Endometrium (tissue), 2 donors: ENCODE results near the gene GCN1.

ENCODE experiments used
- FAIRE-seq: peaks from 2 replicates; lab custom pipeline; 2012; peaks lifted over from hg19 to GRCh38; lab: Jason Lieb, UNC
- donor health status: control.
- donor health status: control.

GCN1 gene

GRCh38 chr12:120139958-120140357 lies 54.6 kb downstream of the GCN1 start:
- no peak for FAIRE-seq

- FAIRE-seq: no peak
Observed at GRCh38 chr12:120138366-120138765, 56.1 kb downstream of the GCN1 start.

- no peak for FAIRE-seq
Observed at GRCh38 chr12:120137833-120138232, 56.7 kb downstream of the GCN1 start.

- no peak for FAIRE-seq
Observed at GRCh38 chr12:120136093-120136770, 58.3 kb downstream of the GCN1 start.

- no peak for FAIRE-seq
Observed at GRCh38 chr12:120134307-120134980, 60.1 kb downstream of the GCN1 start.

GRCh38 chr12:120132863-120133385 lies 61.6 kb downstream of the GCN1 start:
- FAIRE-seq: no peak

- no peak for FAIRE-seq
Observed at GRCh38 chr12:120132054-120132836, 62.3 kb downstream of the GCN1 start.

- no peak for FAIRE-seq
Observed at GRCh38 chr12:120131116-120131515, 63.4 kb downstream of the GCN1 start.

GRCh38 chr12:120130011-120130410 lies 64.5 kb downstream of the GCN1 start:
- no peak for FAIRE-seq

GRCh38 chr12:120126635-120127005 lies 67.9 kb downstream of the GCN1 start:
- FAIRE-seq: no peak

- no peak for FAIRE-seq
Observed at GRCh38 chr12:120125792-120126634, 68.5 kb downstream of the GCN1 start.

GRCh38 chr12:120125029-120125428 lies 69.5 kb downstream of the GCN1 start:
- no peak for FAIRE-seq

- no peak for FAIRE-seq
Observed at GRCh38 chr12:120121766-120122293, 72.7 kb downstream of the GCN1 start.

GRCh38 chr12:120121343-120121742 lies 73.2 kb downstream of the GCN1 start:
- FAIRE-seq: no peak

- no peak for FAIRE-seq
Observed at GRCh38 chr12:120119271-120119973, 75.1 kb downstream of the GCN1 start.

GRCh38 chr12:120118321-120119061 lies 76.0 kb downstream of the GCN1 start:
- FAIRE-seq: no peak

- no peak for FAIRE-seq
Observed at GRCh38 chr12:120117961-120118320, 76.6 kb downstream of the GCN1 start.

- no peak for FAIRE-seq
Observed at GRCh38 chr12:120116792-120117651, 77.5 kb downstream of the GCN1 start.

GRCh38 chr12:120116441-120116791 lies 78.1 kb downstream of the GCN1 start, which contains the start of gene RAB35:
RAB35 (minus strand) TSS chr12:120116753; CDS start chr12:120116650, 103 bp downstream.
- no peak for FAIRE-seq
